Ovary (tissue), 10 donors: ENCODE measurements around the gene CD93. TPM values are rescaled to one million over a fixed set of nuclear protein-coding genes. Genes with fewer than 3 reads are reported as not detected.

Experiments used
- DNase-seq, 5 donors: peaks; one replicate each; pipeline ENCODE4 v3.0.0-alpha.2; 2019 to 2020
- H3K27ac ChIP-seq, 2 donors: fragments of 200-600 bp; one replicate each; pipeline versions ENCODE4 v1.5.1 to v1.8.0; 2019 to 2022
- H3K27me3 ChIP-seq: fragments of 200-600 bp; one replicate; pipeline ENCODE4 v1.8.0; 2022
- H3K36me3 ChIP-seq: fragments of 200-600 bp; sonication (generic); one replicate; pipeline ENCODE4 v1.5.1; 2019
- H3K4me1 ChIP-seq: one replicate; pipeline ENCODE4 v1.8.1; 2013; ENCODE audit warnings: mild to moderate bottlenecking, moderate library complexity; ENCODE audit not compliant: insufficient read depth
- H3K4me3 ChIP-seq: fragments of 200-600 bp; sonication (generic); one replicate; pipeline ENCODE4 v1.5.1; 2017
- H3K9me3 ChIP-seq, 2 donors: fragments of 200-600 bp in 1 of 2; sonication (generic) in 1 of 2; one replicate each; pipeline versions ENCODE4 v1.5.1 to v1.8.1; 2013 to 2019; ENCODE audit warnings: mild to moderate bottlenecking in 1 of 2, moderate library complexity in 1 of 2
- CTCF ChIP-seq, 3 donors: fragments of 450-650 bp in 2 of 3; fragments of 200-600 bp in 1 of 3; IDR thresholded peaks; one replicate each; pipeline versions ENCODE4 v1.5.1 to v1.8.0; 2016 to 2022; ENCODE audit warnings: antibody characterized with exemption in 3 of 3, mild to moderate bottlenecking in 1 of 3
- EP300 ChIP-seq: sonication (generic); formaldehyde crosslinking; IDR thresholded peaks from one replicate; pipeline ENCODE4 v1.6.1; 2017; ENCODE audit warnings: antibody characterized with exemption
- POLR2A ChIP-seq: fragments of 450-650 bp; IDR thresholded peaks from one replicate; pipeline ENCODE4 v1.6.1; 2017; ENCODE audit warnings: antibody characterized with exemption, mild to moderate bottlenecking, moderate library complexity
- WGBS, 3 donors: extraction: QIAGEN DNeasy Blood & Tissue Kit in 1 of 3; methylation state at CpG; one replicate each; pipeline versions ENCODE4 v1.1.5 to v1.1.7; 2013 to 2017; 5-methylcytosine and 5-hydroxymethylcytosine counted together
- intact Hi-C, 4 donors: fragments of 100-400 bp; cut with DNase I; formaldehyde crosslinking; loops; one replicate each; pipeline versions ENCODE4 v1.11.0 to v1.15.1; 2022 to 2023
- long read RNA-seq, 3 donors: library from polyadenylated mRNA in 2 of 3; unstranded in 2 of 3; transcript quantifications; one replicate each; pipeline ENCODE4 v2.0.0 and lab custom pipeline, GENCODE V29; 2021 to 2026
- polyA plus RNA-seq, 2 donors: library from polyadenylated mRNA; stranded (reverse); fragments of 200-250 nt in 1 of 2; fragments of 350-450 nt in 1 of 2; fragmentation: Illumina TruSeq in 1 of 2; extraction: RNeasy Lipid Tissue Mini Kit (QIAGEN cat#74804) in 1 of 2; gene quantifications; one replicate each; pipeline ENCODE4 v1.2.3, GENCODE V29; 2013 to 2014
- total RNA-seq, 7 donors: library from RNA; depleted of rRNA in 2 of 7; stranded (reverse); fragments of >200 nt in 2 of 7; fragmentation: NEBNext Ultra II Directional in 3 of 7; extraction: Animal tissue kit (Norgen Biotek cat#: 25700) in 3 of 7; gene quantifications; one replicate each; pipeline versions ENCODE4 v1.1.0 to v1.2.4, GENCODE V29; 2016 to 2023
- donor health status: DM: no; HTN: no; CAD: no; lungs with moderate emphysema.
- donor health status: DM: no; HTN: no; CAD: no.
- donor health status: Bipolar disorder and iron deficiency.
- donor health status: DM: yes; HTN: yes; CAD: no.
- donor health status: DM: no; HTN: no; CAD: no.
- donor health status: DM: yes; HTN: yes; CAD: no.

Gene CD93
- total RNA-seq (10 to 100 TPM in 5 of 7 donors, 1 to 10 TPM in 2; 7.0 to 30.8 (median 18.3) TPM), polyA plus RNA-seq (10 to 100 TPM in 1 of 2 donors, 1 to 10 TPM in 1; 10.0 to 42.1 TPM)
- long read RNA-seq, donor 1, full-length matches to known transcripts, result 4 of 10 reads
- long read RNA-seq, donor 1, partial matches to known transcripts, result 0 of 10 reads
- long read RNA-seq, donor 1, other reads (novel, unspliced or antisense), result 6 of 10 reads
- long read RNA-seq, donor 2, full-length matches to known transcripts, result 3 of 3 reads
- long read RNA-seq, donor 2, partial matches to known transcripts, result 0 of 3 reads
- long read RNA-seq, donor 2, other reads (novel, unspliced or antisense), result 0 of 3 reads
- long read RNA-seq, donor 3, full-length matches to known transcripts, result 16 of 24 reads
- long read RNA-seq, donor 3, partial matches to known transcripts, result 8 of 24 reads
- long read RNA-seq, donor 3, other reads (novel, unspliced or antisense), result 0 of 24 reads

GRCh38 chr20:23086056-23086566 lies at the start of gene CD93:
Gene CD93, minus strand, starts transcription at chr20:23086324. Its CDS starts 132 bp downstream, at chr20:23086192.
- Histone ChIP-seq H3K27ac (peak within 1 kb of the TSS; percentile 45 to 55), H3K27me3 (no peaks in the 10 kb centered on the region), H3K36me3 (no peaks in the 10 kb centered on the region), H3K4me1 (peaks cover 4% of the 10 kb centered on the region), H3K4me3 (peak within 1 kb of the TSS; percentile 19), H3K9me3 (no peaks in the 10 kb centered on the region)
- WGBS, 3 donors, result 43 to 67% (median 62%) methylated on average over 19 to 28 of the region's 28 CpGs
- intact Hi-C loops, result no loop called here
- TF ChIP-seq EP300 (no peak), POLR2A (no peak), CTCF (IDR thresholded peaks at IDR 0.05) (no peak)
- peak in 3 of 5 donors; percentile 30 to 43 (median 33) for DNase-seq

GRCh38 chr20:23133560-23133998 lies 47.5 kb upstream of the CD93 start:
- intact Hi-C loops, result no loop called here
- no peak overlapping the region for H3K4me3 ChIP-seq
- TF ChIP-seq CTCF (IDR thresholded peaks at IDR 0.05), result no peak
- no peak overlapping the region for H3K27ac ChIP-seq
- no peaks in the 10 kb centered on the region for H3K27me3 ChIP-seq
- no peak for DNase-seq
- 90 to 94% (median 91%) methylated on average over 8 of the region's 8 CpGs for WGBS, 3 donors
- no peaks in the 10 kb centered on the region for H3K36me3 ChIP-seq
- no peaks in the 10 kb centered on the region for H3K4me1 ChIP-seq
- no peaks in the 10 kb centered on the region for H3K9me3 ChIP-seq

- Histone ChIP-seq H3K4me1 (no peaks in the 10 kb centered on the region), H3K4me3 (no peak overlapping the region), H3K27me3 (no peaks in the 10 kb centered on the region), H3K9me3 (no peaks in the 10 kb centered on the region), H3K27ac (no peak overlapping the region), H3K36me3 (no peaks in the 10 kb centered on the region)
- intact Hi-C loops, result no loop called here
- no peak for DNase-seq
- 71 to 74% (median 74%) methylated on average over 7 of the region's 7 CpGs for WGBS, 3 donors
- TF ChIP-seq EP300 (no peak), CTCF (IDR thresholded peaks at IDR 0.05) (no peak), POLR2A (no peak)
Measured at GRCh38 chr20:23132930-23133559, 46.9 kb upstream of the CD93 start.

GRCh38 chr20:23132293-23132929 lies 46.3 kb upstream of the CD93 start:
- Histone ChIP-seq H3K9me3 (no peaks in the 10 kb centered on the region), H3K27ac (no peak overlapping the region), H3K27me3 (no peaks in the 10 kb centered on the region), H3K36me3 (no peaks in the 10 kb centered on the region), H3K4me1 (no peaks in the 10 kb centered on the region), H3K4me3 (no peak overlapping the region)
- TF ChIP-seq EP300, result no peak
- no peak for TF ChIP-seq CTCF (IDR thresholded peaks at IDR 0.05)
- no peak for TF ChIP-seq POLR2A
- intact Hi-C loops, result no loop called here
- 84 to 88% (median 87%) methylated on average over 14 of the region's 14 CpGs for WGBS, 3 donors
- no peak for DNase-seq
